Colonic mucosa (tissue), 4 donors: Measurements from ENCODE around the gene SPINK13. TPM values are rescaled to one million over a fixed set of nuclear protein-coding genes. Genes with fewer than 3 reads are reported as not detected.

Source experiments
- DNase-seq: peaks from one replicate; pipeline ENCODE4 v3.0.0-alpha.2; 2020
- H3K27ac ChIP-seq: fragments of 200-600 bp; one replicate; pipeline ENCODE4 v1.8.0; 2021
- H3K27me3 ChIP-seq: fragments of 200-600 bp; one replicate; pipeline ENCODE4 v1.8.0; 2021
- H3K36me3 ChIP-seq: fragments of 200-600 bp; one replicate; pipeline ENCODE4 v1.8.0; 2021
- H3K4me1 ChIP-seq: fragments of 200-600 bp; one replicate; pipeline ENCODE4 v1.8.0; 2021; ENCODE audit warnings: mild to moderate bottlenecking
- H3K4me3 ChIP-seq: fragments of 200-600 bp; one replicate; pipeline ENCODE4 v1.8.0; 2021
- H3K9ac ChIP-seq, 2 donors: one replicate each; pipeline ENCODE4 v1.7.0; 2013; ENCODE audit warnings: control low read depth in 2 of 2, low read depth in 2 of 2, low read length in 2 of 2
- H3K9me3 ChIP-seq: fragments of 200-600 bp; one replicate; pipeline ENCODE4 v1.8.0; 2021
- intact Hi-C: fragments of 100-400 bp; cut with DNase I; formaldehyde crosslinking; loops from one replicate; pipeline ENCODE4 v1.14.1; 2022
- total RNA-seq, 2 donors: library from RNA; stranded (reverse); fragmentation: NEBNext Ultra II Directional in 1 of 2; extraction: Animal tissue kit (Norgen Biotek cat#: 25700) in 1 of 2; gene quantifications; one replicate each; pipeline ENCODE4 v1.2.1, GENCODE V29; 2021
- TF ChIP-seq, protein P1 (sequence below): fragments of 200-600 bp; IDR thresholded peaks from one replicate; pipeline ENCODE4 v1.8.0; 2022; ENCODE audit warnings: antibody characterized with exemption, mild to moderate bottlenecking
- donor health status: healthy.
- donor health status: DM: no; HTN: no; CAD: no.
- donor health status: DM: no; HTN: no; CAD: no.

Gene SPINK13, protein sequence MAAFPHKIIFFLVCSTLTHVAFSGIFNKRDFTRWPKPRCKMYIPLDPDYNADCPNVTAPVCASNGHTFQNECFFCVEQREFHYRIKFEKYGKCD
- total RNA-seq, result under 1 TPM in 1 of 2 donors, not detected in 1; 0.40 TPM

DNA sequence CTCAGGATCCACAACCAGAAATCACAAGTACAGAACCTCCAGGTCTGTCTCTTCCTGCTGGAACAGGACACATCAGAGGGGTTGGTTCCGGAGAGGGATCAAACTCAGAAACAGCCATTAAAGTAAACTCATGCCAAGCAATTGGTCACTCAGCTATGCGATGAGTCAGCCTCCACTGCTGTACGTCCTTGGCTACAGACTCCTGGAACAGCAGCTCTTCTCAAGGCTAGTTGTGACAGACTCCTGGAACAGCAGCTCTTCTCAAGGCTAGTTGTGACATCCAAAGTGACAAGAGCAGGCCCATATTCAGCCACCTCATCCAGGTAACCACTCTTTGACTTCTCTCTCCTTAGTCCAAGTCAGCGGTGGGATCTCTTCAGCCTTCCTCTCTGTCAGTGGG lies at the start of gene SPINK13:
Gene SPINK13, plus strand, starts transcription at position 229 of the 400 bp plus-strand sequence. CDS start 1,279 bp downstream, outside the sequence.
- TF ChIP-seq, protein P1, sequence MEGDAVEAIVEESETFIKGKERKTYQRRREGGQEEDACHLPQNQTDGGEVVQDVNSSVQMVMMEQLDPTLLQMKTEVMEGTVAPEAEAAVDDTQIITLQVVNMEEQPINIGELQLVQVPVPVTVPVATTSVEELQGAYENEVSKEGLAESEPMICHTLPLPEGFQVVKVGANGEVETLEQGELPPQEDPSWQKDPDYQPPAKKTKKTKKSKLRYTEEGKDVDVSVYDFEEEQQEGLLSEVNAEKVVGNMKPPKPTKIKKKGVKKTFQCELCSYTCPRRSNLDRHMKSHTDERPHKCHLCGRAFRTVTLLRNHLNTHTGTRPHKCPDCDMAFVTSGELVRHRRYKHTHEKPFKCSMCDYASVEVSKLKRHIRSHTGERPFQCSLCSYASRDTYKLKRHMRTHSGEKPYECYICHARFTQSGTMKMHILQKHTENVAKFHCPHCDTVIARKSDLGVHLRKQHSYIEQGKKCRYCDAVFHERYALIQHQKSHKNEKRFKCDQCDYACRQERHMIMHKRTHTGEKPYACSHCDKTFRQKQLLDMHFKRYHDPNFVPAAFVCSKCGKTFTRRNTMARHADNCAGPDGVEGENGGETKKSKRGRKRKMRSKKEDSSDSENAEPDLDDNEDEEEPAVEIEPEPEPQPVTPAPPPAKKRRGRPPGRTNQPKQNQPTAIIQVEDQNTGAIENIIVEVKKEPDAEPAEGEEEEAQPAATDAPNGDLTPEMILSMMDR, result no peak
- intact Hi-C loops, result no loop called here

DNA sequence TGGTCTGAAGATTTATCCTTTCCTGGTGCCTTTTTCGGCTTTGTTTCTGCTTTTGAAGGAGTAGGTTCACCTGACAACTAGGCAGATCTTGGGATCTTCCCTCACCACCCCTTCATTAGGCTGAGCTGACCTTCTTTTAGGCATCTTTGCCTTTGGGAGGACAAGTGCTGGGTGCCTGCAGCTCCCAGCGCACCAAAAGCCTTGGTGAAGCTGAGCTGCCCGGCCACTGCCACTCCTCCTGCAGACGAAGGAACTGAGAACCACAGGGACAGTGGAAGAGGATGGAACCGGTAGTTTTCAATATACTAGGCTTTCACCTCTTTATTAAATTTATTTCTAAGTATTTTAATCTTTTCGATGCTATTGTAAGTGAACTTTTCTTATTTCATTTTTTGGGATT lies 47.1 kb upstream of the SPINK13 start:
- no peak for DNase-seq
- H3K36me3 ChIP-seq, result no peaks in the 10 kb centered on the region

More for the DNA sequence above, at the start of gene SPINK13:
- Histone ChIP-seq H3K9me3 (no peaks in the 10 kb centered on the region), H3K4me1 (no peaks in the 10 kb centered on the region), H3K9ac (no peak within 1 kb of the TSS), H3K27me3 (no peaks in the 10 kb centered on the region), H3K36me3 (no peaks in the 10 kb centered on the region), H3K4me3 (no peak within 1 kb of the TSS), H3K27ac (no peak within 1 kb of the TSS)
- DNase-seq, result no peak

DNA sequence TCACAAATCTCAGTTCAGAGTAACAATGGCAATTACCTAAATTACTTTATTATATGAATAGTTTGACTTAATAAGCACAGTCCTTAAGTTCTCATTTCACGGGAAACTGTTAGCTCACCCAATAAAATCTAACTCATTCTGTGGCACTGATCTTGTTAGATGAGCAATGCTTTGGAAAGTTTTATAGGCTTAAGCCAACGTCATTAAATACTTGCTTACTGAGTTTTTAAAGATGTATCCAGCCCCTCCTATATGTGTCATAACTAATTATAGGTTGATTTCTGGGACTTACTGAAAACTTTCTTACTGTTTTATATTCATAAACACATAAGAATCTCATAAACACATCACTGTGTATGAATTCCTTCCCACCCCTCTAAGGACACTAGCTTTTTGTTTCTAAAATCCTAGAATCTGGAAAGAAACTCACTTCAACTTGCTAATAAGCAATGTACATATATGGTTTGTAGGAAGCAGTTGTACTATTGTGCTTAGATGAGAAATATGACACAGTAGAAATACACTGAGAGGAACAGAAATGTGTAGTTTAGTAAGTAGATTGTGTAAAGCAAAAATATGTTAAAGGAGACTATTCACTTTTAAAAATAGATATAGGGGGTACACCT lies 44.4 kb upstream of the SPINK13 start:
- no peak for DNase-seq
- intact Hi-C loops, result no loop called here
- Histone ChIP-seq H3K27me3 (no peaks in the 10 kb centered on the region), H3K4me3 (no peak overlapping the region), H3K27ac (no peak overlapping the region), H3K9me3 (no peaks in the 10 kb centered on the region), H3K36me3 (no peaks in the 10 kb centered on the region), H3K4me1 (no peaks in the 10 kb centered on the region), H3K9ac (no peak overlapping the region)
- TF ChIP-seq, protein P1, result no peak

More for the DNA sequence above, 47.1 kb upstream of the SPINK13 start:
- Histone ChIP-seq H3K9ac (no peak overlapping the region), H3K9me3 (no peaks in the 10 kb centered on the region), H3K27ac (no peak overlapping the region), H3K4me1 (no peaks in the 10 kb centered on the region), H3K27me3 (no peaks in the 10 kb centered on the region), H3K4me3 (no peak overlapping the region)
- intact Hi-C loops, result no loop called here
- TF ChIP-seq, protein P1, result no peak

DNA sequence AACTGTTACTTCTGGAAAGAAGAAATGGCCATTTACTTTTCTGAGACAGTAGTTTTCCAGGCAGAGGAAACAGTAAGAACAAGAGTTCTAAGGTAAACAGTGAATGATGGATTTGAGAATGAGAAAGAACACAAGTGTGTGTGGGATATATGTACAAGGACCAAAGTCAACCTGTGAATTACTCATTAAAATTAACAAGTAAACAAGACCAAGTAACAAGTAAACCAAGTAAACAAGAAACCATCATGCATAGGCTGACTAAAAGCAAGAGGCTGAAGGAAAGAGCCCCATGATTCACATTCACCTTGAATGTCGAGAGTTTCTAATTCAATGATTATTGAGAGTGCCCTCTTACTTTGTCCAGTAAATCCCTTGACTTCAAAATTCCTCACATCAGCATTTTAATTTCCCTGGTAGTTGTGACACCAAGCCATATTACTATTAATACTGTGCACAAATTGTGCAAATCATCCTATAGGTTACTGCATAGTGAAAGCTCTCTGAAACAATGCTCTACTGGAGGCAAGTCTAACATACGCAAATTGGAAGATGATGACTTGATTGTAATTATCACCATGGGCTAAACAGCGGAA lies 40.1 kb upstream of the SPINK13 start:
- no peak for DNase-seq
- Histone ChIP-seq H3K4me1 (no peaks in the 10 kb centered on the region), H3K9me3 (no peaks in the 10 kb centered on the region), H3K27me3 (no peaks in the 10 kb centered on the region), H3K36me3 (no peaks in the 10 kb centered on the region), H3K9ac (no peak overlapping the region), H3K4me3 (no peak overlapping the region), H3K27ac (no peak overlapping the region)
- TF ChIP-seq, protein P1, result no peak
- intact Hi-C loops, result no loop called here

DNA sequence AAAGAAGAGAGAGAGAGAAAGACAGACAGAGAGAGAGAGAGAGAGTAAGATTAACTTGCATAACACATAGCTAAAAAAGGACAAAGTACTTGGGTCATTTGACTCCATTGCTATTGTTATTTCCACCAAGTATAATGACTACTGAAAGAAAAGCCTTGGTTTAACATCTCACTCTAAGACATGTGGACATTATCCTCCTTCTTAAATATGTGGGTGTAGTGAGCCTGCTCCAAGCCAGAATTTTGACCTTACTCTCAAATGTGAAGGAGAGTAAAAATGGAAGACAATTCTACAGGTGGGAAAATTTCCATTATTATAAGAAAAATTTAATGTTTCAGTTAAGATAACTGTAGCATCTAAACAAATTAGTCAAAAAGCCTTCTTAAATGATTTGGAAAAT lies 38.8 kb upstream of the SPINK13 start:
- Histone ChIP-seq H3K9me3 (no peaks in the 10 kb centered on the region), H3K27ac (no peak overlapping the region), H3K4me1 (no peaks in the 10 kb centered on the region), H3K4me3 (no peak overlapping the region), H3K9ac (no peak overlapping the region), H3K27me3 (no peaks in the 10 kb centered on the region), H3K36me3 (no peaks in the 10 kb centered on the region)
- no peak for DNase-seq
- TF ChIP-seq, protein P1, result no peak
- intact Hi-C loops, result no loop called here
